Measurements from ENCODE around the gene FAM117B. TPM values are rescaled to one million over a fixed set of nuclear protein-coding genes. Genes with fewer than 3 reads are reported as not detected.

FAM117B gene
- total RNA-seq, 1 experiment from 2014 or later: 9.1 TPM

DNA sequence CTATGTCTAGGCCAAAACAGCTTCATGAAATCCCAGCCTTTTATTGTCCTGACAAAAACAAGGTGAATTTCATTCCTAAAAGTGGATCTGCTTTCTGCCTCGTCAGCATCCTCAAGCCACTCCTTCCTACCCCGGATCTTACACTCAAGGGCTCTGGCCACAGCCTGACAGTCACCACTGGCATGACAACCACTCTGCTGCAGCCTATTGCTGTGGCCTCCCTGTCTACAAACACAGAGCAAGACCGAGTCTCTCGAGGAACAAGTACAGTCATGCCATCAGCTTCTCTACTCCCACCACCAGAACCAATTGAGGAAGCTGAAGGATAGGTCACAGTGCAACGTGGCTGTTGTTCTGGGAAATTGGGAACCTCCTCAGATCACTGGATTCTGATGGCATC is 130.7 kb downstream of the FAM117B start:
- TF ChIP-seq POLR2AphosphoS5 (IDR thresholded peaks at IDR 0.05; ENCODE audit: low read depth, low read length): no peak
- RAD21 ChIA-PET (ENCODE audit: low non-redundant PET in 1 of 2, low total read pairs in 2 of 2, uncharacterized antibody in 2 of 2, unreplicated experiment in 2 of 2): no interaction called here
- intact Hi-C loops (cut with micrococcal nuclease): no loop called here
- Histone ChIP-seq H2AFZ (ENCODE audit: low read depth, low read length, poor library complexity, severe bottlenecking) (no peak overlapping the region), H3K9me2 (ENCODE audit: insufficient read depth) (no peaks in the 10 kb centered on the region), H3K4me3 (replicated peaks in 1 of 2; ENCODE audit: low read depth in 1 of 2, low read length in 2 of 2) (no peak overlapping the region), H3K27ac (ENCODE audit: low read depth, low read length) (no peak overlapping the region), H4K20me1 (ENCODE audit: insufficient read depth) (no peaks in the 10 kb centered on the region), H3K4me2 (ENCODE audit: low read length) (no peak overlapping the region), H3K9ac (ENCODE audit: low read length) (no peak overlapping the region), H3K36me3 (ENCODE audit: control insufficient read depth in 1 of 2, insufficient read depth in 2 of 2, low read length in 2 of 2) (no peaks in the 10 kb centered on the region), H3K27me3 (ENCODE audit: insufficient read depth, low read length) (no peaks in the 10 kb centered on the region), H3K79me2 (ENCODE audit: insufficient read depth, low read length) (no peaks in the 10 kb centered on the region), H3K9me3 (ENCODE audit: control insufficient read depth in 1 of 2, insufficient read depth in 1 of 2, low read depth in 1 of 2, low read length in 2 of 2) (no peaks in the 10 kb centered on the region), H3K4me1 (ENCODE audit: control insufficient read depth in 1 of 2, insufficient read depth in 2 of 2, low read length in 2 of 2) (no peaks in the 10 kb centered on the region)
- POLR2A ChIA-PET: no interaction called here
- CTCF ChIA-PET: no interaction called here
- DNase-seq (ENCODE audit: low read depth, low spot score) (no peak), ATAC-seq (no peak)
- no TSS peak for BruUV-seq (replicated peaks)

GRCh38 chr2:202768273-202768672 is 133.5 kb downstream of the FAM117B start:
- BruUV-seq (replicated peaks): no TSS peak
- POLR2A ChIA-PET: no interaction called here
- TF ChIP-seq ELF1 (IDR thresholded peaks at IDR 0.05; ENCODE audit: borderline replicate concordance, low read depth) (no peak), EGR1 (IDR thresholded peaks at IDR 0.05; ENCODE audit: low read depth) (no peak), POLR2AphosphoS5 (IDR thresholded peaks at IDR 0.05; ENCODE audit: low read depth, low read length) (no peak), SP1 (IDR thresholded peaks at IDR 0.05; ENCODE audit: low read depth) (no peak), ZFX (IDR thresholded peaks at IDR 0.05) (no peak), POLR2A (IDR thresholded peaks at IDR 0.05; ENCODE audit: borderline replicate concordance, extremely low read depth, insufficient read depth, insufficient read length) (no peak), RAD21 (IDR thresholded peaks at IDR 0.05; ENCODE audit: low read depth) (no peak), SRF (IDR thresholded peaks at IDR 0.05; ENCODE audit: low read depth) (no peak), TCF7L2 (IDR thresholded peaks at IDR 0.05; ENCODE audit: borderline replicate concordance, extremely low read depth, insufficient read depth, insufficient read length) (no peak), SIN3A (IDR thresholded peaks at IDR 0.05; ENCODE audit: low read depth) (no peak), CEBPB (IDR thresholded peaks at IDR 0.05; ENCODE audit: low read depth) (no peak), YY1 (IDR thresholded peaks at IDR 0.05; ENCODE audit: extremely low read depth, insufficient replicate concordance, low read depth, low read length) (no peak), ZBTB33 (IDR thresholded peaks at IDR 0.05; ENCODE audit: extremely low read depth, insufficient replicate concordance, low read length) (no peak), ATF3 (IDR thresholded peaks at IDR 0.05) (no peak)
- CTCF ChIA-PET: no interaction called here
- Histone ChIP-seq H3K9me2 (ENCODE audit: insufficient read depth) (no peaks in the 10 kb centered on the region), H3K4me1 (ENCODE audit: control insufficient read depth in 1 of 2, insufficient read depth in 2 of 2, low read length in 2 of 2) (no peaks in the 10 kb centered on the region), H3K36me3 (ENCODE audit: control insufficient read depth in 1 of 2, insufficient read depth in 2 of 2, low read length in 2 of 2) (no peaks in the 10 kb centered on the region), H3K9me3 (ENCODE audit: control insufficient read depth in 1 of 2, insufficient read depth in 1 of 2, low read depth in 1 of 2, low read length in 2 of 2) (no peaks in the 10 kb centered on the region), H3K79me2 (ENCODE audit: insufficient read depth, low read length) (no peaks in the 10 kb centered on the region), H3K4me2 (ENCODE audit: low read length) (no peak overlapping the region), H3K27me3 (ENCODE audit: insufficient read depth, low read length) (no peaks in the 10 kb centered on the region), H3K4me3 (replicated peaks in 1 of 2; ENCODE audit: low read depth in 1 of 2, low read length in 2 of 2) (no peak overlapping the region), H3K9ac (ENCODE audit: low read length) (no peak overlapping the region), H3K27ac (ENCODE audit: low read depth, low read length) (no peak overlapping the region), H2AFZ (ENCODE audit: low read depth, low read length, poor library complexity, severe bottlenecking) (no peak overlapping the region), H4K20me1 (ENCODE audit: insufficient read depth) (no peaks in the 10 kb centered on the region)
- intact Hi-C loops (cut with micrococcal nuclease): no loop called here
- no peak for ATAC-seq
- no peak for DNase-seq (ENCODE audit: low read depth, low spot score)
- RAD21 ChIA-PET (ENCODE audit: low non-redundant PET in 1 of 2, low total read pairs in 2 of 2, uncharacterized antibody in 2 of 2, unreplicated experiment in 2 of 2): no interaction called here
